NCI-H146 treated with DMSO at 0.1 percent for 48 hours (cell line): ENCODE measurements around the gene KATNA1.

ENCODE experiments used
- DNase-seq: peaks from one replicate; lab custom pipeline; 2025; ENCODE audit not compliant: unreplicated experiment; lab: John Stamatoyannopoulos, UW

Gene KATNA1

DNA sequence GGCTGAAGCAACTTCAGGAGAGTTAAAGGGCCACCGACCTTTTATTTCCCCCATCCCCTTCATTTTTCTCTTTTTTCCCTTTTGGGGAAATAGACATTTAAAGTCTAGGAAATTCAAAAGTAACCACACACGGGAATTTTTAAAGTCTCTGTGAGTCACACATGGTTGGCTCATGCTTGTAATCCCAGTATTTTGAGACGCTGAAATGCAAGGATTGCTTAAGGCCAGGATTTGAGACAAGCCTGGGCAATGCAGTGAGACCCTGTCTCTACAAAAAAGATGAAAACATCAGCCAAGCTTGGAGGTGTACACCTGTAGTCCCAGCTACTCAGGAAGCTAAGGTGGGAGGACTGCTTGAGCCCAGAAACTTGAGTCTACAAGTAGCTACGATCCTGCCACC, 34.2 kb downstream of the KATNA1 start:
- no peak for DNase-seq

DNA sequence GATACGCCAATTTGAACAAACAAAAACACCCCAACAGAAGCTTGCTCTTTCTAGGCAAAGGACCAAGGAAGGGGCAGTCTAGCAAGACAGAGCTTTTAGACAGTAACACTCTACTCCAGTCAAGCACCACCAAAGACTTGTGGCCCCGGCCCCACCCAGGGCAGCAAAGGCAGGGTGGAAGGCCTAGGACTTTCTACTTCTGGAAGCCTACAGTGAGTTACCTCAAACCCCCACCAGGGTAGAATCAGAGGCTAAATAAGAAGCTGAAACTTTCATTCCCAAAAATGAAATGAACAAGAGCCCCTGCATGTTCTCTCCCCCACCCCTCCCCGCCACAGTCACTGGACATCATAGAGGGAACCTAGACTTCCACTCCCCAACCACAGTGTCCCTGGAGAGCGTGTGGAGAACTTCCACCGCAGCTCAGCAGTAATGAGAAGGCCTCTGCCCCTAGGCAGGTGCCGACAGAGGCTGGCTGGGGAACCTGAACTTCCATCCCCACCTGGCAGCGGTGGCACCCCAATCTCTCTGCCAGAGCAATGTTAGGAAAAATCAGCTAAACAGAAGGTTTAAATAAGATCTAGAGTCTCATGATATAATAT, 40.0 kb downstream of the KATNA1 start:
- no peak for DNase-seq

GRCh38 chr6:149600508-149600907, 48.0 kb downstream of the KATNA1 start:
- DNase-seq = no peak

DNA sequence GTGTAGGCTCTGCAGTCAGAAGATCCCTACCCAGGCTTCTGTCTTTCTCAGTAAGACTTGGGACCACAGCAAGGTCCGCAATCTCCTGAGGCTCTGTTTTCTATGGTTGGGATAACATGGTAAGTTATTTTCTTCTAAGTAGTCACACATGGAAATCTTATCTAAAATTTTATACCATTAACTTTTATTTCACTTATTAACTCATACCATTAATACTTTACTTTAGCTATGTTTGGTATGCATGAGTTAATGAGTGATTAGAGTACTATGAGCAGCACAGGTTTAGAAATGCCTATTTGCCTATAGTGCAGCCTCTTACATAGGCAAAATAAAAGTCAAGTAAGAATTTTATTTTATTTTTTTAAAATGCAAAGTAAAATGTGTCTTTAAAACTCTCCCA, 55.1 kb downstream of the KATNA1 start:
- DNase-seq = no peak

DNA sequence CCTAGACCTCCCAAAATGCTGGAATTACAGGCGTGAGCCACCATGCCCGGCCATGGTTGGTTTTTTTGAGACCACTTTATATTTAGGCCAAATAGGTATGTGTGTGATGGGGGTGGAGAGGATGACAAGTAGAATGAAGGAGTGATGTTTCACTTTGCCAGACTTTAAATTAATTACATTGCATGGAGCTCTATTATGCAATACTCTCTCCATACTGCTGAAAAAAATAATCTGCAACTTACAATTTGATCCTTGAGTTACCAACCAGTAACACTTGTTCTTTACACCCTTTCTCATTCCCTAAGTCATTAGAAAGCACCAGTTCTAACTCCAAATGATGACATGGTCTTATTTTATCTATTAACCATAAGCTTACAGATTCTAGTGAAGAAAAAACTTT, 55.5 kb downstream of the KATNA1 start:
- DNase-seq = no peak

DNA sequence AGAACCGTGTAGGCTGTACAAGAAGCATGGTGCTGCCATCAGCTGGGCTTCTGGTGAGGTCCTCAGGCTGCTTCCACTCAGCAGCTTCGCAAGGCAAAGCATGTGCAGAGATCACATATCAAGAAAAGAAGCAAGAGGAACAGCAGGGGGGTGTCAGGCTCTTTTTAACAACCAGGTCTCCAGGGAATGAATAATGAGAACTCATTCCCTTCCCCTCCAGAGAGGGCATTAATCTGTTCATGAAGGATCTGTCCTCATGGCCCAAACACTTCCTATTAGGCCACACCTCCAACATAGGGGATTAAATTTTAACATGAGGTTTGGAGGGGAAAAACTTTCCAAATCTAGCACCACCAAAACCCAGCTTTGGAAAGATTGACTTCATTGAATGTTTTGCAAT, 62.4 kb downstream of the KATNA1 start:
- DNase-seq = no peak

DNA sequence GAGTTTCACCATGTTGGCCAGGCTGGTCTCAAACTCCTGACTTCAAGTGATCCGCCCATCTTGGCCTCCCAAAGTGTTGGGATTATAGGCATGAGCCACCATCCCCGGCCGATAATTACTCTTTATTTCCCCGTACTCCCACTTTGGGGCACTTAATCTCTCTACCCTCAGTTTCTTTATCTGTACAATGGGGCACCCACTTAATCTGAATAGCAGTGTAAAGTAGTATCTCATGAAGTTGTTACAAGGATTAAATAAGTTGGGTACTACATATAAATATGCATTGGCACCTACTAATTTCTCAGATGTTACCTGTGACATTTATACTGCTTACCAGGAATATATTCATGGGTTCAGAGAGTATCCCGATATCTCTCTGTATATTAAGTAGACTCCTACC, 67.2 kb downstream of the KATNA1 start:
- no peak for DNase-seq

GRCh38 chr6:149580880-149581279, 67.6 kb downstream of the KATNA1 start:
- DNase-seq = no peak

DNA sequence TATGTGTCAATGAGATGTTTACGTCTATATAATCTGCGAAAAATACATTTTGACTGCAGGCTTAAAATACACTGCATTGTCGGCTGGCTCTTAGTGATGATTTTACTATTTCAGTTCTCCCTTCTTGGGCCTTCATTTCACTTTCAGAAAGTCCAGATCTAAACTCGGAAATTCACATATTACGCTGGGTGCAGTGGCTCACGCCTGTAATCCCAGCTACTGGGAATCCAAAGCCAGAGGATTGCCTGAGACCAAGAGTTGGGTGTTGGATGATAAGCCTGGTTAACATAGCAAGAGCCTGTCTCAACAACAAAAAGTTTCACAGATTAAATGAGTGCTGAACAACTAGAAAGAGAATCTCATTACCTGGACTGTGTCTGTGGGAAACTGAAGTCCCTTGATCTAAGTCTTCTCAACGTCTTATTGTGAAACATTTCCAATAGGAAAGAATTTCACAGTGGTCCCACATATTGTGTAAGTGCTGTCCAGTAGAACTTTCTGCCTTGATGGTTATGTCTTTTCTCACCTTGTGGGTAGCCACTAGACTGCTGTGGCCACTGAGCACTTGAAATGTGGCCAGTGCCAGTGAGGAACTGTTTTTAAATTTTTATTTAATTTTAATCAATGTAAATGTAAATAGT, 80.4 kb downstream of the KATNA1 start:
- no peak for DNase-seq

- DNase-seq = no peak
Measured at GRCh38 chr6:149567194-149567586, 81.3 kb downstream of the KATNA1 start.

DNA sequence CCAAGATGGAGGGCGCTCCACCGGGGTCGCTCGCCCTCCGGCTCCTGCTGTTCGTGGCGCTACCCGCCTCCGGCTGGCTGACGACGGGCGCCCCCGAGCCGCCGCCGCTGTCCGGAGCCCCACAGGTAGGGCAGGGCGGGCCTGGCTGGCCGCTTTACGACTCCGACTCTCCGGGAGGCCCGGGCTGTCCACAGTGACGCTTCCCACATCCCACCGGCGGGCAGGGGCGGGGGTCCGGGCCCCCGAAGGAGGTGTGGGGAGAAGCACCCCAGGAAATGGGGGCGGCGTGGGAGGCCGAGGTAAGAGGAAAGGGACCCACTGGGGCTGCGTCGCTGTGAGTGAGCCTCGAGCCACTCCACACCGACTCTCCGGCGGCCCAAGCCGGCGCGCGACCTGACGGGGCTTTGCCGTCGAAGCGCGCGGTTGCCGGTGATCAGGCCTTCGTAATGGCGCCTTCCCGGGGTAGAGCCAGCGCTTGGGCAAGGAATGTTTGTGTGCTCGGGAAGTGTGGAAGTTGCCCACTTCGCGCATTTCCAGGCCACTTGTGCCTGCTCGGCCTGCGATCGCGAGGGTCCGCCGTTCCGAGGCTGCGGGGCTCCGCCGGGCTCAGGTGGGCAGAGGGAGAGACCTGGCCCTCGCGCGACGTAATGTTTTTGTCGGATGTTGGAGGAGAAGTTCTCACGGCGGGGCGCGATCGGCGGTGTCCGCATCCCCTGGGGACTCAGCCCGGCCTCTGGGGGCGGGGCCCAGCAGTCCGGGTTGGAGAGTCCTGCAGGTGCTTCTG, 81.9 kb downstream of the KATNA1 start:
- DNase-seq = peak; percentile 74

GRCh38 chr6:149565527-149566409, 82.7 kb downstream of the KATNA1 start, which contains the start of gene GINM1:
Gene GINM1, plus strand, starts transcription at chr6:149566375. Its CDS starts 40 bp downstream, at chr6:149566415.
- DNase-seq = peak; percentile 96

- DNase-seq = no peak
Measured at GRCh38 chr6:149563928-149564325, 84.6 kb downstream of the KATNA1 start.

GRCh38 chr6:149563203-149563927, 85.1 kb downstream of the KATNA1 start:
- DNase-seq = no peak

GRCh38 chr6:149560736-149561135, 87.8 kb downstream of the KATNA1 start:
- DNase-seq = no peak

- DNase-seq = no peak
Measured at GRCh38 chr6:149559389-149559788, 89.1 kb downstream of the KATNA1 start.

- no peak for DNase-seq
Measured at GRCh38 chr6:149558029-149558428, 90.5 kb downstream of the KATNA1 start.

- DNase-seq = no peak
Measured at GRCh38 chr6:149551920-149552319, 96.6 kb downstream of the KATNA1 start.

DNA sequence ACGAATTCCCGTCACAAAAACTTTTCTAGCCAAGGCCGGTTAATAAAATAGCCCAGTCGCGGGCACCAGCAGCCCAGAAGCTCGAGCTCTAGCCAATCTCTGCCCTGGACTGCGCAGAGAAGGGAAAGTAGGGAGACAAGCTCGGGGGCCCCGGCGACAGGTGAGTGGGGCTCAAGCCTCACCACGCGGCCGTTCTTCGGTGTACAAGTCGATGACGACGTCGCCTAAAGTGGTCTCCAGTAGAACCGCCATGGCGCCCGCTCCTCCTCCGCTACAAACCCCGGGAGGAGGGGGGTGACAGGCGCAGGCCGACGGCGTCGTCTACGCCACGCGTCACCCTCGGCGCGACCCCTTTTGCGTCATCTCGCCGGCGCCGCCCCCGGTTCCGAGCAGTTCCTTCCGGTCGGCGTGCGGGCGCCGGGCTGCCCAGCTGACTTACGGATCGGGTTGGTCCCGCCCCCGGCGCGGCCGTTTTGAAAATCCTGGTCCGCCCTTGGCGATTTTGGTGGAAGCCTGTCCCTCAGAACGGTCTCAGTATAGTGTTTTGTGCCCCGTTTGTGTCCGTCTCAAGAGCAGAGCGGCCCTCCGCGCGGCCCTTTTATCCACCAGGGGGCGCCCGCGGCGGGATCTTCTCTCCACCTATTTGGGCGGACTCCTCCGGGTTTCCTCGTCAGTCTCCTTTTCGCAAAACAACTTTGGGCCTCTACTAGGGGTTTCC, 102.6 kb downstream of the KATNA1 start, which contains the start of gene PPIL4:
PPIL4 (minus strand) TSS at position 290 of the 718 bp plus-strand sequence; CDS start at position 252, 38 bp downstream.
- peak; percentile 89 for DNase-seq

DNA sequence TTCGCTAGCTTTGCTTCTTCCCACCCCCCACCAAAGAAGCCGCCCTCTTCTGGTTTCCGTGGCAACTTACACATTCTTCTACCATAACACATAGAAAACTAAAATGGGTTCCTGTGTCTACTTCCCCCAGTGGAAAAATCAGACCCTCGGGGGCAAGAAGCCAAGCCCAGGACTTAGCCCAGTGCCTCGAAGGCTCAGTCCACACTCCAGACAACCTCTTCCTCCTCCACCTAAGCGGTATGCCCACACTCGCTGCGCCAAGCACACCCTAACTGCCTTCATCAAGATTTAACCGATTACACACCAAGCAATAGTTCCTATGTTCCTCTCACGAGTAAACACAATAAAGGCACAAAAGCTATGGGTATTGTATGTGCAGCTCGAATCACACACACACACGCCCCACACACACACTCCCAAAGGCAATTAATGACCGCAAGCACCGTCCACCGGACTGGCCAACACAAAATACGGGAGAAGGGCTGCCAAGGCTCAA, 103.2 kb downstream of the KATNA1 start:
- peak; percentile 54 for DNase-seq
